Measurements from ENCODE around the gene ALDH1A3.

The ALDH1A3 gene

DNA sequence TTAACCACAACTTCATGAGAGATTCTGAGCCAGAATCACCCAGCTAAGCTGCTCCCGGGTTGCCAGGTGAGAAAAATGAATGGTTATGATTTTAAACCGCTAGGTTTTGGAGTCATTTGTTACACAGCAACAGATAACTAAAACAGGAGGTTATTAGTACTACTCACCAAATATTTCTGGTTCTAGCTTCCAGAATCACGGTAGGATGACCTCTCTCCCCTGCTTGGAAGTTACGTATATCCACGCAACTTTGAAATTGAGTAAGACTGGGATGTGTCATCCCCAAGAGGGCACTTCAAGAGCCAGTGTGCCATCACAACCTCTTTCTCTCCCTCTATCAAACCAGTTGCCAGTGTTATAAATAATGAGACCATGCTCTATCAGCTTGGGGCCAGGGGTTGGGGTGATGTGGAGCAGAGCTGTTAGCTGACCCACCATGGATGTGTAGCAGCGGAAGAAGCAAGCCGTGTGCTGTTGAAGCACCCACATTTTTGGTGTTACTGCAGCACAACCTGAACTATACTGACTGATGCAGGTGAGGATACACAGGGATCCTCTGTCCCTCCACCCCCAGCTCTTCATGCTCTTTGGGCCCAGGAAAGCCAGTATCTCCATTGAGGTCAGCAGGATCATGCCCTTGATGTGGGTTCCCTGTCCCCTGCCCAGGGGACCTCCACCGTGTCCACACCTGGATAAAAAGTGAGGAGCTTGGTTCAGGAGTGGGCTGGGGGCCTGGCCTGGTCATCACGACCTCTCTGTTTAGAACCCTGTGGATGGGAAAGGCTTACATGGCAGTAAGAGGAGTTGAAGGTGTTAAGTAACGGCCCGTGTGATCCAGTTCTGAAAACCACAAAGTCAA, 19.4 kb upstream of the ALDH1A3 start:
- DNase-seq (ENCODE audit: low read depth in 2 of 2), result no peak

DNA sequence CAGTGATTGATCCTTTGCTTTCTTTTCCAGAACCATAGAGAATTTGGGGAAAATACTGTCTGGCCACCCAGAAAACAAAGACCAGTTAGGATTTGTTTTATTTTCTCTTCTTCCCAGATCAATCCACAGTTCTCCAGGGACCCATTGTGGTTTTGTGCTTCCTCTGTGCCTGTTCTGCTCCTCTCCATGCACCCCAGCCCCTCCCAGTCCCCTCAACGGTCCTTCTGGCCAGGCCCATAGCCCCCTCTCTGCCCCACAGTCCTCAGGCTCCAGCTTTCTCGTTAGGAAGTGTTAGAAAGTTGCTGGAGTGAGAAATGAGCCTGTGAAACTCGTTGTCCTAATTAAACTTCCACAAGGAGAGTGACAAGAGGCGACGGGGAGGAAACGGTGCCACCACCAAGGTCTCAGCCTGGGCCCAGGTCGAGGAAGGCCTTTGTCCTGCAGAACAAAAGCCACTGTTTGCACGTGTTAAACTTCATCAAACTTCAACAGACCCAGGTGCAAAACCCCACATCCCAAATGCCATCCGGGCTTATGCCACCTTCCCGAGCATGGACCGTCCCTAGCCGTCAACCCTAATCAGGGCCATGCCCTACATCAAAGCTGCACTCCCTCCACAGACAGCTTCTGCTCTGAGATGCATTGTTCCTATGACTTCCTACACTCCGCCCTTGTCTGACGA, 18.7 kb upstream of the ALDH1A3 start:
- DNase-seq (ENCODE audit: low read depth in 2 of 2), result no peak

DNA sequence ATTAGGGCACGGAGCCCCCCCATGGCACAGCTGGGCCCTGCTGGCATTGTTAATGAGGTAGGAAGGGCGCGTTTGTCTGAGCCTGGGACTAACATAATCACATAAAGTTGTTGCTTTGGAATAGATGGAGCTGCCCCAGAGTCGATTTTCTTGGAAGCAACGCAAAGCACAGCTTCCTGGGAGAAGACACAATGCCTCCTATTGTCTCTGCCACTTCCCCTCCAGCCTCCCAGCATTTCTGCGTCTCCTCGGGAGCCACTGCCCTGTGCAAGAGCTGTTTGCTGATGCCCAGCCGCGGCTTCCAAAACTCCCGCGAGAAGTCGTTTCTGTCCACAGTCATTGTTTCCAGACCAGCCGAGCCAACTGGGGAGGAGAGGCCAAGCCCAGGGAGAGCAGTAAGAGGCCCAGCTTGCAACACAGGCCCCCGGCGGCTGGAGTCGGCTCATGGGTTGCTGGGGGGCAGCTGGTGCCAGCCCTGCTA, 18.1 kb upstream of the ALDH1A3 start:
- no peak for DNase-seq (ENCODE audit: low read depth in 2 of 2)

DNA sequence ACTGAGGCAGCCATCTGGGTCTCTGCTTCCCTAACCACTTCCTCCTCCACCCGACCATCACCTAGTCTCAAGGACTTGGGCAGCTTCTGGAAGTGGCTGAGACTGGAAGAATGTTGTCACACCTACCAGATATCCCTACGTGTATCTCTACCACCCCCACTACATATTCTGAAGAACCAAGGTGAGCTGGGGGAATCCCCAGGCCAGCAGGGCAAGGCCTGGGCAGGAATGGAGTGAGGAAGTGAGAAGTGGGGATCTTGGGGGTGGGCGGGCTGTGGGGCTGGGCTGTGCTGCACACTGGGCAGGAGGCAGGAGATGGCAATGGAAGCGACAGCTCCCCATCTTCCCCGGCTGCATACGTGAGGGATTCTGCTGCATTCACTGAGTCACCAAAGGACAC, 17.5 kb upstream of the ALDH1A3 start:
- DNase-seq (ENCODE audit: low read depth in 2 of 2), result no peak

DNA sequence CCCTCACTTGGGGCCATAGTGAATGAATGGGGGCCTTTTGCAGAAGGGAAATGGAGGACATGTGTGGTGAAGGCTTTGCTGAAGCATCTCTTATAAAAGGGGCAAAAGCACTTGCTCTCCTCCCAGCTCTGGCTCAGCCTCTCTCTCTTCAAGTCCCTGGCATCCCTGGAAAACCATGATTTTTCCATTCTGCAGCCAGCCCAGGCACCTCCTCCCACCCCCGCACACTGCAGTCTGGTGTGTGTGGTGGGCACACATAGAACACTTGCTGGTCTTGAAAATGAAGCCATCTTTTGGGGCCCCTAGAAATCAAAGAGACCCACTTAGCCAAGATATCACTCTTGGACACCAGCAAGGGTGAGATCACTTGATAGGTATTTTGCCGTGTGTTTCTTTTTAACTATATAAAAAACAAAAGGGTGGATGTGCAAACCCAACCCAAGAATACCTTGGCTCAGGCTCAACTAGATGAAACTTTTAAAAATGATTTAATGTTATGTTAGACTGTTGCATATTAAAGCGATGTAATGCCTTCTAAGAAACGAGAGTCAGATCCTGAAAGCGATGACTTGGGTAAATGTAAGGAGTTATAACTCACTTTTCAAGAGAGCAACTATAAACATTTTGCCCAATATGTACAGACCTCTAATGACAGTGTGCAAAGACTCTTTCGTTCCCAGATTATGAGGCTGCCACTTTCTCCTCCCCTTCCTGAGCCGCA, 16.4 kb upstream of the ALDH1A3 start:
- no peak for DNase-seq (ENCODE audit: low read depth in 2 of 2)

DNA sequence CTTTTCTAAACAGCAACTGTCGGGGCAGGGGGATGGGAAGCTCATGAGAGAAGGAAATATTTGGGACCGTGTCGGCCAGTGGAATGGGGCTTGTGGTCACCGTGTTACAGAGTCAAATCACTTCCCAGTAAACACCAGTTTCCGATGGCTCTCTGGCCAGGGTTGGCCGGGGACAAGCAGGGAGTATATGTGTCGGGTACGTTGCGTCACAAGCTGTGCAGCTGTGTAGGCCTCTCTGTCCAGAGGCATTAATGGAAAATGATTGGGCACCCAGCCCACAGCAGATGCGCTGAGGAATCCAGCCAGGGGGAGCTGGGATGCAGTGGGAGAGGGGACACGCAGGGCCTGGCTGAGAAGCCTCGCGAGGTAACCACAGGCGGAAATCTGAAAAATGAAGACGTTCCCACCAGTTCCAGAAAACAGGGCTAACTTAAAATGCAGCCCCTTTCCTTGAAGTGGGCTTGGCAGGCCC, 15.8 kb upstream of the ALDH1A3 start:
- no peak for DNase-seq (ENCODE audit: low read depth in 2 of 2)

DNA sequence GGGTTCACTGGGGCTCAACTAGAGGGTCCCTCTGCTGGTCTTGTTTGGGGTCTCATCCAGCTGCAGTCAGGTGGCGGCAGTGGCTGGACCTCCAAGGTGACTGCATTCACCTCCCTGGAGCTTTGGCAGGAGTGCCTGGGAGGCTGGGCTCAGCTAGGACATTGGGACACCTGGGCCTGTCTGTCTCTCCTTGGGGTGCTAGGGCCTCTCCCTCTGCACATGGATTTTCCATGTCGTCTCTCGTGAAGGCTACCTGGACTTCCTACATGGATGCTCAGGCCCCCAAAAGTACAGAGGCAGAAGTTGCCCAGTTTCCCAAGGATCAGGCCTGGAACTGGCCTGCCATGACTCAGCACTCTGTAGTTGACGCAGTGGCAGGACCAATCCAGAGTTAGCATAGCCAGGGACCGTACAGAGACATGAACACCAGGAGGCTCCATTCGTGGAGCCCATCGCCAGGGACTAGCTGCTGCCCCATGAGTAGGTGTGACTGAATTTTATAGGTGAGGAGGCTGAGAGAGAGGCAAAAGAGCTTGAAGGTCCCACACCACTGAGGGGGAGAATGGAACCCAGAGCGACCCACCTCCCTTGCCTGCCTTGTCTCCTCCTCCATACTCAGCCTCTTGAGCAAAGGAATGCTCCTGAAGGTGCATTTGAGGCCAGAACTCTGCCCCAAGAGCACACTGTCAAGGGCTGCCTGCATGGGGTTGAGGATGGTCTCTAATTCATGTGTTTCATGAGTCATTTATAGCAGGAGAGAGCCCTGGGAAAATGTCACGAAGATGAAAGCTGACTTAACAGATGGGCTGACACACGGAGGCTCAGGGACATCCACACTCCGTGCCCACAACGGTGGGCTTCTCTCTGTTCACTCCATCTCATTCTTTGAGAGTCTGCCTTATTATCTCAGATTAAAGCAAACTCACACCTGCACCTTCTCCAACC, 13.0 kb upstream of the ALDH1A3 start:
- no peak for DNase-seq (ENCODE audit: low read depth in 2 of 2)

DNA sequence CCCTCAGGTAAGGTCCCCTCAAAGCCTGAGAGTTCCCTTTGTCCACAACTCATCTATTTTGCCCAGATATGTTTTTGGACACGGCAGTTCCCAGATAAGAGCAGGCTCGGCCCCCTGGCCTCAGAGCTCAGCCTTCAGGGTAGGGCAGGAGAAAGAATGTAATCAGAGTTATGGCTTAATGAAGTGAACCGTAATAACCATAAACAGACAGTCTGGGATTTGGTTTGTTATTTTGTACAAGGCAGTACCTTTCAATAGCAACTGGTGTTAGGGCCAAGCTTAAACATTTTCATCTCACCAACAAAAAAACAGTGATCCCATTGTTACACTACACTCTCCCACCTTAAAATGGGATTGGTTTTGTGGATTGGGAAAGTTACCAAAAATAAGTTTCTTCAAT, 12.2 kb upstream of the ALDH1A3 start:
- DNase-seq (ENCODE audit: low read depth in 2 of 2), result no peak

DNA sequence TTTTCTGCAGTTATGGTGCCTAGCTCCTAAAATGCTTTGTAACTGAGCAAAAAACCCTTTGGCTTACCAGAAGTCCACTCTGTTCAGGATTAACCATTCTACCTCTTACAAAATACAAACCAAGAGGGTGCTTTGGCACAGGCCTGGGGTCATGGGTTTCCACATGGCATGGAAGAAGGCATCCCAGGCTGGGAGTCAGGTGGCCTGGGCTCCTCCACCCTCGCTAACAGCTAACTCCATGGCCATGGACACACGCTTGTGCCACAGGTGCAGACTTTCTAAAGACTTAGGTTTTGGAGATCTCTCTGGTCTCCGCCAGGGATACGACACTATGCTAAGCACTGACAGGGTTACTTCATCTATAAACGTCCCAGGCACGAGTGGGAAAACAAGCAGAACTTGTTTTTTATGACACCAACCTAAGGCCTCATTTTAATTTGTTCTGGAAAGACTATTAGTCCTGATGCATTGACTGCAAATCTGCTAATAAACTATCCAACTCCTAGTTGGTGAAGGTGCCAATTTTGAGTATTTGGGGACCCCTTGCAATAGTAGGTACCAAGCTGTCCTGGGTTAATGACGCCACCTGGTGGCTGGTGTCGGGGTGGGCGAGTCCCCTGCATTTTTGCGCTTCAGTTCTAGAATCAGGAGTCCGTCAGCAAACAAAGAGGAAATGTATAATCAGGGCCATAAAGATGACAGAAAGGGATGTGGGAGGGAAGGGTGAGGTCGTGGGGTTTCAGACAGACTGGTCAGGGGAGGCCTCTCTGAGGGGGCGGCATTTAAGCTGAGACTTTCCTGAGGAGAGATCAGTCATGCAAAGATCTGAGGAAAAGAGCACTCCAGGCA, 10.3 kb upstream of the ALDH1A3 start:
- peak in 1 of 2 donors; percentile 15 for DNase-seq (ENCODE audit: low read depth in 2 of 2)

DNA sequence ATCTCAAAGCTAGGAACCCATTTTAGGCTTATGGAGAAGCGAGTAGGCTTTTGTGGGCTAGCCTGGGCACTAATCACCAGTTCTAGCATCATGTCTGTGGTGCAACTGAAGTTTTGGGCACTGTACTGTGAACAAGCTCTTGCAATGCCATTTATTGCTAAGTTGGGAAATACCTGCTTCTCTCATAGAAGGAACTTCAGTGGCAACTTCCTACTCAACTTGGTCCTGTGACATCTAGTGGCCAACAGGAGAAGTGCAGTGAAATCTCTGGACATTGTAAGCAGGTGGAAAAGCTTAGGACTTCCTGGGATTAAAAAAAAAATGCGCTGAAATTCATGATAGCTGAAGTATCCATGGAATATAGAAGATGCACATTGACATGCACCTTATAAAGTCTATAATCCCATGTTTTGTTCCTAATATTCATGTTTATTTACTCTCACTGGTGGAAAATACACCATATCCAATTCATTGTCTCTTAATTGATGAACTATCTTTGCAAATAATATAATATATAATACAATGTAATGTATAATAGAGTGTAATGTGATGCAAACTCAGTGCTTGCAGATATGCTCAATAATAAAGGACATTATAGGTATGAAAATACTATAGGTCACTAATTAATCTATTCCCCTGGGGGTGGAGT, 6.5 kb upstream of the ALDH1A3 start:
- no peak for DNase-seq (ENCODE audit: low read depth in 2 of 2)

DNA sequence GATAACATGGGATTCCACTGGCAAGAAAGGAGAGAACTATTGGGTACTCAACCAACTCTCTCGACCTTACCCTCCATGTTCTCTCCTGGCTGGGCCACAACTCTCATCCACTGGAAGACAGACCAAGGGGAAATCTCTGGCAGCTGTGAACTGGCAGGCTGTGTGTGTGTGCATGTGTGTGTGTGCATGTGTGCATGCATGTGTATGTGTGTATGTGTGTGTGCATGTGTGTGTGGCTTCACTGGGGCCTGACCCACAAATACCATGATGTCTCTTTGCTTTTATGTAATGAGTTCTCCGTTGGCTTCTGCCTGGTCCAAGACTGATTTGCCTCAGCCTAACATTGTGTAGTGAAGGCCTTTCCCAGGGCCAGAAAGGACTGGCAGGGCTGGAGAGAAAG, 4.1 kb upstream of the ALDH1A3 start:
- no peak for DNase-seq (ENCODE audit: low read depth in 2 of 2)

DNA sequence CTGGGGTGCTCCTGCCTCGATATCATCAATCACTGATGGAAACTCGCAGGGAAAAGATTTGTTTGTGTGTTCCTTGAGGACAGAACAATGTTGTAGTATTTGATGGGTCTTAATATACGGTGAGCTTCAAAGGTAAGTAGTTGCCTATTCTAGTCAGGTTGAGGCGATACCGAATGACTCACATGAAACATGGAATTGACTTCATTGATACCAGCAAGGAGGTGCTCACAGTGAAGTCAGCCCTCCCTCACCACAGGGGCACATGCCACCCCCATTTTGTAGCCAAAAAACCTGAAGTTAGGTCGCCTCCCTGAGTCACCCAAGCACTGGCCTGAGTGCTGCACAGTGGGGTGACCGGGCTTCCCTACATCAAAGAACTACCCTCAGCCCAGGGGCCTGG, 3.7 kb upstream of the ALDH1A3 start:
- DNase-seq (ENCODE audit: low read depth in 2 of 2), result no peak

DNA sequence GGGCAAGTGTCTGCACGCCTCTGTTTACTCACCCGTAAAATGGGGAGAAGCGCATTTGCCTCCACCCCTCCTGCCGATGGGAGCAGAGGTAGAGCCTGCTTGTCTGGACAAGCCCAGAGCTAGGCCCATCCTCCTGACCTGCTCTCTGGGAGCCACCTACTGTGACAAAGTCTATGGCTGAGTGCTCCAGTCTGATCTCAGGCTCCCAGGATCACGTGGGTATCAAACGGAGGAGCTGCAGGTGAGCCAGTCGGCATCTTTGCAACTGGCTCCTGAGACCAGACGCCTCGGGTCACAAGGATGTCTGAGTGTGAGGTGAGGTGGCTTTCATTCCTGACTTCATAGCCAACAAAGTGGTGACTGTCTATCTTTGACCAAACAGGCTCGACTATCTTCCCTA, 2.1 kb upstream of the ALDH1A3 start:
- DNase-seq (ENCODE audit: low read depth in 2 of 2), result no peak

DNA sequence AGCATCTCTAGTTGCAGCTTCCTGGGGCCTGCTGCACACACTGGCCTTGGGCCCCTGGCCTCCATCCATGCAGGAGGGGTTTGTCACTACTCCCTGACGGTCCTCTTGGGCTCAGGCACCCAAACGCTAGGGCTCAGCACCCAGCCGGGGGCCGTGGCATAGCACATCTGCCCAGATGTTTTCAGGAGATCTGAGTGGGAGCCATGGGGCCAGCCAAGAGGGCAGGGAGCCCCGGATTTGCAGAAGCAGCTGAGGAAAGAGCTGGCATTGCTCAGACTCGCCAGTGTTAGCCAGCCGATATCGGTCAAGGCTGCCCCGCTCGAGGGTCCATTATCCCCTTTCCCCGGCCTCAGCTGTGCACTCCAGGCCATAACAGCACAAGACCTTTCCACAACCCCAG, 1.5 kb upstream of the ALDH1A3 start:
- no peak for DNase-seq (ENCODE audit: low read depth in 2 of 2)

DNA sequence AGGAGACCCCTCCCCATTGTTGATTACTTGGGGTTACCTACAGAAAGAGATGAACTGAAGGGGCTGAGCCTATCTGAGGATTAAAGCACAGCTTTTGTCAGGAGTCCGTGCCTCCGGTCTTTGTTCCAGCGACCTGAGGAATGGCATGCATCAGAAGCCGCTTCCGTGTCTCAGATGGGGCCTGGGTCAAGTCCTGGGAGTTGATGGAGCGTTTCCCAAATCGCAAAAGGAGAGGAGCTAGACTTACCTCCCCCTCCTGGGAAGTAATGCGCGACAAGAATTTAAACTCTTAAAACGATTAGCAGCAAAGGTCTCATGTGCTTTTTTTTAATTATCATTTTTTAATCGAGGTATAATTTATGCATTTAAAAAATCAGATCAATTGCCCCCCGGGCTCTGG, 983 bp upstream of the ALDH1A3 start:
- DNase-seq (ENCODE audit: low read depth in 2 of 2), result no peak

DNA sequence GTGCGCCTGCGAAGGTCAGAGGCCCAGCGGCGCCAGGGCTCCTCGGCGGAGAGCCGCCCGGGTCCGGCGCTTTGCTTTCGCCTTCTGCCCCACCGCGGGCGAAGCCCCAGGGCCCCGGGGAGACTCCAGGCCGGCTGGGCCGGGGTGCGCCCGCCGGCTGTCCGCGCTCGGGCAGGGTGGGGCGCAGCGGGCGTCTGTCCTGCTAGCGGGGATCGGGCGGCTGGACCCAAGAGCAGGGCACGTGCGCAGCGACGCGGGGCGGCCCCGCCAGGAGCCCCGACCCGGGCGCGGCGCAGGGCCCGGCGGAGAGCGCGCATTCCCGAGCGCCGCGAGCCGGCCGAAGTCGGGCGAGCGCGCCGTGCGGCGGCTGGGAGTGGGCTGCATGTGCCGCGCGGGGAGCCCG, 569 bp upstream of the ALDH1A3 start:
- DNase-seq (ENCODE audit: low read depth in 2 of 2), result no peak

DNA sequence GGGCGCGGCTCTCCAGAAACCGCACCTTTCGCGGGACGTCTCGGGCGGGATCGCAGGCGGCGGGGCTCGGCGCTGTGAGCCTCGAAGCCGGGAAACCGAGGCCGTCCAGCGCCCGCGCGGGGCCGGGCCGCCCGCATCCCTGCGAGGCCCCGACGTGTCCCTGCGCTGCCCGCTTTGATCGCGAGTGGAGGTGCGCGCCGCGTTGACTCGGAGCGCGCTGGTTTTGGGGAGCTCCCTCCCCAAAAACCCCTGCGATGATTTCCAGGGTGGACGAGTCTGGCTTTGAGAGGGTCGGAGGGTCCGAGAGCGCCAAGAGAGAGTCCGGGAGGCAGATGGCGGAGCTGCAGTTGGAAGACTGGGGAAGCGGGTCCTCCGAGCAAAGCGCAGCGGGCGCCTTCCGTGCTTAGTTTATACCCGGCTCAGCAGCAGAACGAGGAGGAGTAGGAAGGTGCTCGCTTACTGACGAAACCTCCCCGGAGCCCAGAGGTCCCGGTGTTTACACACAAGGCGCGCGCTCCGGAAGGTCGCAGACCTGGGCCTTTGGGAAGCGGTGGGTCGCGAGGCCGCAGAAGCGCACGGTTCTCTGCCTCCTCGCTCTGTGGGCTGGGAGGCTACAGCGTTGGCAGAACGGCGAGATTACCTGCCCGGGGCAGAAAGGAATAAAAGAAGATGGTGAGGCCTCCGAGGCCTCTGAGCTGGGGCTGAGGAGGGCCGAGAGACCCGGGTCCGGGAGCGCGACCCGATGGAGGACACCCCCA, 687 bp downstream of the ALDH1A3 start:
- DNase-seq (ENCODE audit: low read depth in 2 of 2), result no peak

DNA sequence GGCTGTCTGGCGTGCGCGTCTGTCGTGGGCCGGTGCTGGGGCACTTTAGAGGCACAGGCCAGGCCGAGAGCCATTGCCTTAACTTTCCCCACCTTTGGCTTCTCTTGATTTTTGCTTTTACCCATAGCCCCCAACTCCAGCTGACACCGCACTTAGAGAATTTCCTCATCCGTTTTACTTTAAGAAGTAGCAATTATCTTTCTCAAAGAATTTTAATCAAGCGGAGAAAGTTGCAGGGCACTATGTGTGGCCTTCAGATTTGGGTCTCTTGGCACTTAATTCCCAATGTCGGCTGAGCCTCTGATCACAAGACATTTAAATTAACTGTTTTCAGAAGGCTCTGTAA, 1.2 kb downstream of the ALDH1A3 start:
- no peak for DNase-seq (ENCODE audit: low read depth in 2 of 2)

Measured in stimulated activated CD8-positive, alpha-beta memory T cell treated with anti-CD3 and anti-CD28 coated beads, Interleukin-2, amount 100 ng/mL, for 48 hours (primary cell).